HEK293 (cell line): ENCODE data around the gene SPOCK1.

Experiments
- CTCF ChIA-PET: fragments of 350-600 bp; formaldehyde crosslinking; extraction: SDS; loops from one replicate; lab custom pipeline; 2021; ENCODE audit warnings: antibody characterized with exemption; lab: Yijun Ruan, JAX
- POLR2A ChIA-PET: fragments of 300-600 bp; formaldehyde crosslinking; extraction: SDS; loops from one replicate; lab custom pipeline; 2020; ENCODE audit warnings: antibody characterized with exemption, inconsistent platforms; lab: Yijun Ruan, JAX
- H3K27ac ChIP-seq: fragments of 200-500 bp; sonication (Bioruptor generic); 2 replicates; pipeline ENCODE4 v1.5.1; 2014; ENCODE audit warnings: low read depth, low read length, control low read depth, inconsistent platforms; ENCODE audit errors: extremely low read depth
- H3K36me3 ChIP-seq, 2 experiments: fragments of 200-500 bp in 1 of 2; sonication (Bioruptor generic) in 1 of 2; 1 replicate in 1 of 2; 2 replicates in 1 of 2; pipeline ENCODE4 v1.5.1; 2014 to 2017; ENCODE audit warnings: inconsistent platforms in 2 of 2, low read length in 2 of 2; ENCODE audit not compliant: control insufficient read depth in 2 of 2, insufficient read depth in 1 of 2
- H3K4me1 ChIP-seq: fragments of 200-500 bp; sonication (Bioruptor generic); 2 replicates; pipeline ENCODE4 v1.5.1; 2014; ENCODE audit warnings: mild to moderate bottlenecking, low read length, inconsistent platforms; ENCODE audit not compliant: control insufficient read depth, insufficient read depth
- H3K4me3 ChIP-seq: 2 replicates; pipeline ENCODE4 v1.5.1; 2011; ENCODE audit warnings: low read depth, mild to moderate bottlenecking, control low read depth, low read length, moderate library complexity
- H3K9me3 ChIP-seq: fragments of 200-500 bp; sonication (Bioruptor generic); 2 replicates; pipeline ENCODE4 v1.5.1; 2014; ENCODE audit warnings: low read depth, low read length, inconsistent platforms; ENCODE audit not compliant: control insufficient read depth, insufficient read depth
- KLF16 ChIP-seq: fragments of 450-650 bp; formaldehyde crosslinking; IDR thresholded peaks from 2 replicates; pipeline ENCODE4 v1.5.1; 2017; ENCODE audit warnings: missing biosample characterization, missing genetic modification characterization
- MYNN ChIP-seq: fragments of 450-650 bp; formaldehyde crosslinking; IDR thresholded peaks from 2 replicates; pipeline ENCODE4 v1.5.1; 2016; ENCODE audit warnings: missing biosample characterization, missing genetic modification characterization, borderline replicate concordance
- RBAK ChIP-seq: fragments of 450-650 bp; formaldehyde crosslinking; IDR thresholded peaks from 2 replicates; pipeline ENCODE4 v1.5.1; 2016; ENCODE audit warnings: missing biosample characterization, missing genetic modification characterization
- YY1 ChIP-seq: fragments of 450-650 bp; formaldehyde crosslinking; IDR thresholded peaks from 2 replicates; pipeline ENCODE4 v1.5.1; 2018; ENCODE audit warnings: missing biosample characterization, missing genetic modification characterization
- ZNF140 ChIP-seq: fragments of 450-650 bp; formaldehyde crosslinking; IDR thresholded peaks from 2 replicates; pipeline ENCODE4 v1.5.1; 2016; ENCODE audit warnings: missing biosample characterization, missing genetic modification characterization
- ZNF169 ChIP-seq: fragments of 450-650 bp; formaldehyde crosslinking; IDR thresholded peaks from 2 replicates; pipeline ENCODE4 v1.5.1; 2016; ENCODE audit warnings: missing biosample characterization, missing genetic modification characterization
- ZNF19 ChIP-seq: fragments of 450-650 bp; formaldehyde crosslinking; IDR thresholded peaks from 2 replicates; pipeline ENCODE4; 2016; ENCODE audit warnings: missing biosample characterization, missing genetic modification characterization, low read depth
- ZNF239 ChIP-seq: fragments of 450-650 bp; formaldehyde crosslinking; IDR thresholded peaks from 2 replicates; pipeline ENCODE4 v1.5.1; 2016; ENCODE audit warnings: missing biosample characterization, missing genetic modification characterization
- ZNF302 ChIP-seq: fragments of 450-650 bp; formaldehyde crosslinking; IDR thresholded peaks from 2 replicates; pipeline ENCODE4 v1.5.1; 2016; ENCODE audit warnings: missing biosample characterization, missing genetic modification characterization, low read depth
- ZNF585B ChIP-seq: fragments of 450-650 bp; formaldehyde crosslinking; IDR thresholded peaks from 2 replicates; pipeline ENCODE4 v1.5.1; 2016; ENCODE audit warnings: missing biosample characterization, missing genetic modification characterization
- ZNF645 ChIP-seq: fragments of 450-650 bp; formaldehyde crosslinking; IDR thresholded peaks from 2 replicates; pipeline ENCODE4; 2016; ENCODE audit warnings: missing biosample characterization, missing genetic modification characterization
- ZNF660 ChIP-seq: fragments of 450-650 bp; IDR thresholded peaks from 2 replicates; pipeline ENCODE4 v1.5.1; 2018; ENCODE audit warnings: missing biosample characterization, mild to moderate bottlenecking, missing genetic modification characterization
- ZNF670 ChIP-seq: fragments of 450-650 bp; formaldehyde crosslinking; IDR thresholded peaks from 2 replicates; pipeline ENCODE4 v1.5.1; 2016; ENCODE audit warnings: missing biosample characterization, missing genetic modification characterization, low read depth
- ZSCAN23 ChIP-seq: fragments of 450-650 bp; formaldehyde crosslinking; IDR thresholded peaks from 2 replicates; pipeline ENCODE4 v1.5.1; 2016; ENCODE audit warnings: missing biosample characterization, missing genetic modification characterization
- TF ChIP-seq, protein P1 (sequence below): fragments of 450-650 bp; formaldehyde crosslinking; IDR thresholded peaks from 2 replicates; pipeline ENCODE4 v1.5.1; 2016; ENCODE audit warnings: missing biosample characterization, missing genetic modification characterization

SPOCK1 gene

DNA sequence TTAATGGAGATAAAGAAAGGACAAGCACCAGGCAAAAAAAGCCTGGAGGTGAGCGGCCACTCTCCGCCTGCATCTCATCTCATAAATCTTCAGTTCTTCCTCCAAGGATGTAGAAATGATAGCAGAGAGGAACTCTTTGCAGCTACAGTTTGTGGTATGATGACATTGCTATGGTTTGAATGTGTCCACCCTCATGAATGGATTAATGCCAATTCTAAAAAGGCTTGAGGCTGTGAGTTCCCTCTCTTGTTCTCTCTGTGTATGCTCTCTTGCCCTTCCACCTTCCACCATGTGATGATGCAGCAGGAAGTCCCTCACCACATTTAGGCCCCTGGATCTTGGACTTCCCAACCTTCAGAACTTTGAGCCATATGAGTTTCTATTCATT is 126.4 kb downstream of the SPOCK1 start:
- no peak overlapping the region for H3K27ac ChIP-seq
- CTCF ChIA-PET, result interaction anchor here (0.6 kb wide), 2 partner anchors 179 to 521 kb away, joined by 3 to 4 read pairs; no protein-coding TSS in a partner anchor
- TF ChIP-seq ZSCAN23 (no peak), ZNF585B (0 out of 2 replicates have a peak, but pooled peaks have one; percentile 5)
- H3K4me1 ChIP-seq, result peaks cover 4% of the 10 kb centered on the region; the same call in 1 of the 2 replicates
- H3K4me3 ChIP-seq, result no peak overlapping the region
- H3K9me3 ChIP-seq, result no peaks in the 10 kb centered on the region
- POLR2A ChIA-PET, result no interaction called here
- H3K36me3 ChIP-seq, result no peaks in the 10 kb centered on the region

- Histone ChIP-seq H3K36me3 (no peaks in the 10 kb centered on the region), H3K4me3 (no peak overlapping the region), H3K4me1 (peaks cover 4% of the 10 kb centered on the region; the same call in 1 of the 2 replicates), H3K27ac (no peak overlapping the region), H3K9me3 (no peaks in the 10 kb centered on the region)
- CTCF ChIA-PET, result interaction anchor here (0.6 to 1.4 kb wide), 3 partner anchors 27 to 520 kb away, joined by 3 to 5 read pairs (median 4); no protein-coding TSS in a partner anchor
- TF ChIP-seq ZNF670 (tag by site-specific recombination) (no peak), YY1 (tag by site-specific recombination) (no peak), ZNF140 (no peak), ZNF645 (tag by site-specific recombination) (no peak), ZNF19 (no peak), MYNN (tag by site-specific recombination) (no peak), RBAK (tag by site-specific recombination) (no peak)
- TF ChIP-seq, protein P1, sequence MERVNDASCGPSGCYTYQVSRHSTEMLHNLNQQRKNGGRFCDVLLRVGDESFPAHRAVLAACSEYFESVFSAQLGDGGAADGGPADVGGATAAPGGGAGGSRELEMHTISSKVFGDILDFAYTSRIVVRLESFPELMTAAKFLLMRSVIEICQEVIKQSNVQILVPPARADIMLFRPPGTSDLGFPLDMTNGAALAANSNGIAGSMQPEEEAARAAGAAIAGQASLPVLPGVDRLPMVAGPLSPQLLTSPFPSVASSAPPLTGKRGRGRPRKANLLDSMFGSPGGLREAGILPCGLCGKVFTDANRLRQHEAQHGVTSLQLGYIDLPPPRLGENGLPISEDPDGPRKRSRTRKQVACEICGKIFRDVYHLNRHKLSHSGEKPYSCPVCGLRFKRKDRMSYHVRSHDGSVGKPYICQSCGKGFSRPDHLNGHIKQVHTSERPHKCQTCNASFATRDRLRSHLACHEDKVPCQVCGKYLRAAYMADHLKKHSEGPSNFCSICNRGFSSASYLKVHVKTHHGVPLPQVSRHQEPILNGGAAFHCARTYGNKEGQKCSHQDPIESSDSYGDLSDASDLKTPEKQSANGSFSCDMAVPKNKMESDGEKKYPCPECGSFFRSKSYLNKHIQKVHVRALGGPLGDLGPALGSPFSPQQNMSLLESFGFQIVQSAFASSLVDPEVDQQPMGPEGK (tag by site-specific recombination), result no peak
- POLR2A ChIA-PET, result no interaction called here
Measured at GRCh38 chr5:137372016-137372772, 126.9 kb downstream of the SPOCK1 start.

DNA sequence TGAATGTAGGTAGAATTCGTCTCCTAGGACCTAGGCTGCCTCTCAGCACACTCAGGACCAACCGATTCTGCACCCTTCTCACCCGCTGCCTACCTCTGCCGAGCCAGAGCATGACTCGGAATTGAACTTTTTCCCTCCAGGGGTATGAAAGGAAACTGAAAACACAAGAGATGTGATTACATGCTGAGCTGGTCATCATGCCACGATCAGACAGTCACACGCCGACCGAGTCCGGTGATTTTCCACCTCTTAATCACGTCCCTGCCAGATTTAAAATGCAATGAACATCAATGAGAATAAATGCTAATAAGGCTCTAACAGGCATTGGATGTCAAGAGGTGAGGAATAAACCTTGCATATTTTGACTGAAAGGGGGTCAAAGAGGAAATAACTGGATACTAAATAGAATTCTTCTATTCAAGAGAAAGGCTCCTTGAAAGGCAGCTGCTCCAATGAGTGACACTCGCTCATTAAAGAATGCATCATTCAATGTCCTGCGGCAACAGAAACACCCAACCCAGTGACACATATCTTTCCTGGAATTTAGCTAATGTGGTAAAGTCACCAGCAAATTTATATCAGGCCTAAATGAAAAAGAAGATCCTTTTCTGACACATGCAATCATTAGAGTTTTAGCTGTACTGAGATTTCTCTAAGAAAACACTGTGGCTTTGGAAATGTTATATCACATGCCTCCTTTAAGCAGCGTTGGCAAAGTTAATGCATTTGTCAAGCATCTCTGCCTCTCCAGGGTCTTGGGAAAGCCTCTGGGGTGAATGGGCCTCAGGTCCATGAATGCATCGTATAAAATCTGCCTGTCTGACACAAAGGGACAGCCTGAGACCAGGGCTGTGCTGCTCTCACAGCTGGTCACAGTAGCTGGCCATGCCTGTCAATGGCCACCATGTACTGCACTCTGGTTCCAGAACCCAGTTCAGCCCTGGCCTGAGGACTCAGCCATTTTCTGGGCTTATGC is 128.7 kb downstream of the SPOCK1 start:
- Histone ChIP-seq H3K27ac (no peak overlapping the region), H3K36me3 (no peaks in the 10 kb centered on the region), H3K4me1 (peaks cover 4% of the 10 kb centered on the region; the same call in 1 of the 2 replicates), H3K9me3 (no peaks in the 10 kb centered on the region)
- CTCF ChIA-PET, result interaction anchor here (0.6 to 1.4 kb wide), 2 partner anchors 8 to 25 kb away, joined by 4 to 5 read pairs; no protein-coding TSS in a partner anchor
- POLR2A ChIA-PET, result no interaction called here
- no peak for TF ChIP-seq ZNF239 (tag by site-specific recombination)
- TF ChIP-seq KLF16 (tag by site-specific recombination), result no peak
- TF ChIP-seq ZSCAN23, result no peak
- no peak for TF ChIP-seq ZNF660
- TF ChIP-seq ZNF169 (tag by site-specific recombination), result no peak
- no peak for TF ChIP-seq ZNF302
- TF ChIP-seq, all 188 proteins: peak for 0
- H3K4me3 ChIP-seq, result no peak overlapping the region
